WI38 (cell line): ENCODE results near the gene NFATC2.
A peak's percentile ranks its signal among the peaks of the same experiment; 100 is the strongest.

Source experiments
- H3K4me3 ChIP-seq: 2 replicates; pipeline ENCODE4 v1.5.1; 2011; ENCODE audit warnings: low read depth, mild to moderate bottlenecking, control low read depth, low read length
- TF ChIP-seq, protein P1 (sequence below): IDR thresholded peaks from 2 replicates; pipeline ENCODE4 v1.5.1; 2012; ENCODE audit warnings: low read depth, mild to moderate bottlenecking, control low read depth, low read length

The NFATC2 gene

GRCh38 chr20:51452734-51453365 lies 89.7 kb downstream of the NFATC2 start:
- H3K4me3 ChIP-seq, result no peak overlapping the region
- TF ChIP-seq, protein P1, sequence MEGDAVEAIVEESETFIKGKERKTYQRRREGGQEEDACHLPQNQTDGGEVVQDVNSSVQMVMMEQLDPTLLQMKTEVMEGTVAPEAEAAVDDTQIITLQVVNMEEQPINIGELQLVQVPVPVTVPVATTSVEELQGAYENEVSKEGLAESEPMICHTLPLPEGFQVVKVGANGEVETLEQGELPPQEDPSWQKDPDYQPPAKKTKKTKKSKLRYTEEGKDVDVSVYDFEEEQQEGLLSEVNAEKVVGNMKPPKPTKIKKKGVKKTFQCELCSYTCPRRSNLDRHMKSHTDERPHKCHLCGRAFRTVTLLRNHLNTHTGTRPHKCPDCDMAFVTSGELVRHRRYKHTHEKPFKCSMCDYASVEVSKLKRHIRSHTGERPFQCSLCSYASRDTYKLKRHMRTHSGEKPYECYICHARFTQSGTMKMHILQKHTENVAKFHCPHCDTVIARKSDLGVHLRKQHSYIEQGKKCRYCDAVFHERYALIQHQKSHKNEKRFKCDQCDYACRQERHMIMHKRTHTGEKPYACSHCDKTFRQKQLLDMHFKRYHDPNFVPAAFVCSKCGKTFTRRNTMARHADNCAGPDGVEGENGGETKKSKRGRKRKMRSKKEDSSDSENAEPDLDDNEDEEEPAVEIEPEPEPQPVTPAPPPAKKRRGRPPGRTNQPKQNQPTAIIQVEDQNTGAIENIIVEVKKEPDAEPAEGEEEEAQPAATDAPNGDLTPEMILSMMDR, result no peak

- TF ChIP-seq, protein P1, result no peak
- H3K4me3 ChIP-seq, result no peak overlapping the region
These were observed 90.4 kb downstream of the NFATC2 start for GRCh38 chr20:51452091-51452613.

DNA sequence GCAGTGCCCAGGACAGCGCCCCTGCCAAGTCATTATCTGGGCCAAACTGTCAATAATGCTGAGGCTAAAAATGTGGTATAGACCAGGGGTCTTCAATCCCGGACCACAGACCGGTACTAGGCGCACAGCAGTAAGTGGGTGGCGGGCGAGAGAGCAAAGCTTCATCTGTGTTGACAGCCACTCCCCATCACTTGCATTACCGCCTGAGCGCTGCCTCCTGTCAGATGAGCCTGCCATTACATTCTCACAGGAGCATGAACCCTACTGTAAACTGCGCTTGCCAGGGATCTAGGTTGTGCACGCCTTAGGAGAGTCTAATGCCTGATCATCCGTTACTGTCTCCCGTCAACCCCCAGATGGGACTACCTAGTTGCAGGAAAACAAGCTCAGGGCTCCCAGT lies 91.0 kb downstream of the NFATC2 start:
- TF ChIP-seq, protein P1, result no peak
- H3K4me3 ChIP-seq, result no peak overlapping the region

- TF ChIP-seq, protein P1, result no peak
- no peak overlapping the region for H3K4me3 ChIP-seq
These were observed 91.5 kb downstream of the NFATC2 start for GRCh38 chr20:51450984-51451383.

DNA sequence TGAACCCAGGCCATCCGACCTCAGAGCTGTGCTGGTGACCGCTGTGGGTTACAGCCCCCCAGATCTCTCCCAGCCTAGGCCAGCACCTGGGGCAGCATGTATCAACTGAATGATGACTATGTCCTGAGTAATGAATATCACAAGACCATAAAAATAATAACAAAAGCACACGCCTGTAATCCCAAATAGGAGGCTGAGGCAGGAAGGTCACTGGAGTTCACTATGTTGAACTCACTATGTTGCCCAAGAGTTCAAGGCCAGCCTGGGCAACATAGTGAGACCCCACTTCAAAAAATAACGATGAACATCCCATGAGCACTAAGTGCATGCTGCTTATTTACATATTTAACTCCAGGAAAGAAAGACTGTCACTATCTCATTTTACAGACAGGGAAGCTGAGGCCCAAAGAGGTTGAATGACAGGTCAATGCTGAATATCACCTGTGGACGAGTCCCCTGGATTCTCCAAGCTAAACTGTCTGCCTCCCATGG lies 92.3 kb downstream of the NFATC2 start:
- no peak overlapping the region for H3K4me3 ChIP-seq
- TF ChIP-seq, protein P1, result no peak

DNA sequence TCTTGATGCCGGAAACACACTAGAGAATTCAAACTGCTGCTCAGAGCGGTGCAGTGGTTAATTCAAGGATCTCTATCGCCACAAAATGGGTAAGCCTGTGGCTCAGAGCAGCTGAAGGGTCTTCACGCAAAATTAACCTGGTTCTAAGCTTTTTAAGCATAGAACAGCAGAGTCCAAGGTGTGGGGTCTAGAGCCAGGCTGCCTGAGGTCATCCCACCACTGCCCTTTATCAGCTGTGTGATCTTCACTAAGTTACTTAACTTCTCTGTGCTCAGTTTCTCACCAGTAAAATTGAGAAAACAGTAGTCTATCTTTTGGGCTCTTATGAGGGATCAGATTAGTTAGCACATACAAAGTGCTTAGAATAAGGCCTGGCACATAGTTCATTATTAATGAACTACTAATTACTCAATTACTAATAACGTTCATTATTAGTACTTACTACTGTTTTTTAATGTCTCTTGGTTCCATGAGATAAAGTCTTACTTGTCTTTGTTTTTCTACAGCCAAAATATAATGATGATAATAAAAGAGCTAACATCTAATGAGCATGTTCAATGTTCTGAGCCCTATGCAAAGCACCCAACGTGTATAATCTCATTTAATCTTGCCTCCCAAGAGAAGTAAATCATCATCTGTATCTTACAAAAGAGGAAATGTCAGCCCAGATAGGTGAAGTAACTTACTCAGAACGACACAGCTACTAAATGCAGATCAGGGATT lies 92.9 kb downstream of the NFATC2 start:
- TF ChIP-seq, protein P1, result no peak
- no peak overlapping the region for H3K4me3 ChIP-seq

- H3K4me3 ChIP-seq, result peak overlapping the region; percentile 37
- TF ChIP-seq, protein P1, result no peak
These were observed 94.8 kb downstream of the NFATC2 start for GRCh38 chr20:51447765-51448148.
